ENCODE measurements around the gene PDS5B.
"Not testable (repeated sequence)": the region's sequence is repeated elsewhere in the genome, so short reads cannot be mapped to it uniquely, and the experiment has no call there.

Gene PDS5B

GRCh38 chr13:32726374-32727037 is 140.3 kb downstream of the PDS5B start:
- DNase-seq (ENCODE audit: low read depth), result peak; percentile 68
- no peak overlapping the region for H3K4me3 ChIP-seq (ENCODE audit: low read depth, low read length)
- no peak for TF ChIP-seq CTCF (conservative IDR thresholded peaks at IDR 0.05; ENCODE audit: low read depth, low read length)

GRCh38 chr13:32728327-32728726 is 142.1 kb downstream of the PDS5B start:
- TF ChIP-seq CTCF (conservative IDR thresholded peaks at IDR 0.05; ENCODE audit: low read depth, low read length), result no peak
- no peak overlapping the region for H3K4me3 ChIP-seq (ENCODE audit: low read depth, low read length)
- no peak for DNase-seq (ENCODE audit: low read depth)

GRCh38 chr13:32729097-32729496 is 142.8 kb downstream of the PDS5B start:
- H3K4me3 ChIP-seq (ENCODE audit: low read depth, low read length); DNase-seq (ENCODE audit: low read depth): not testable (repeated sequence)

GRCh38 chr13:32731074-32731473 is 144.8 kb downstream of the PDS5B start:
- H3K4me3 ChIP-seq (ENCODE audit: low read depth, low read length), result no peak overlapping the region
- TF ChIP-seq CTCF (conservative IDR thresholded peaks at IDR 0.05; ENCODE audit: low read depth, low read length), result no peak
- DNase-seq (ENCODE audit: low read depth), result no peak

DNA sequence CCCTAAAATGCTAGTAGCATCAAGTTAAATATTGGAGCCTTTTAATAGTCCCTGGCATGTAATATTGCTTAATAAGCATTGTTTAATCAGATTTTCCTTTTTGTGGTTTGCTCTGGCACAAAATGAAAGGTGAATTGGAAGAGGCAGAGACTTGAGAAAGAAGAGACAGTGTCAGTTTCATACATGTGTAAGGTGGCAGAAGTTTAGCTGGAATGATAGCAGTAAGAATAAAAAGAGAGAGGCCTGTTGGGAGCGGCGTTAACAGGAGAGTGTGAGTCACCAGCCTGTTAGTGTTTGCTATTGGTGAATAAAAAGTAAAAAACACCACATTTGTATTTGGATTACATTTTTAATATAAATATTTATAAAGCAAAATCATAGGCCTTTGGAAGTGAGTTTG is 145.3 kb downstream of the PDS5B start:
- TF ChIP-seq CTCF (conservative IDR thresholded peaks at IDR 0.05; ENCODE audit: low read depth, low read length), result no peak
- no peak overlapping the region for H3K4me3 ChIP-seq (ENCODE audit: low read depth, low read length)
- DNase-seq (ENCODE audit: low read depth), result peak; percentile 64

- no peak for DNase-seq (ENCODE audit: low read depth)
- no peak for TF ChIP-seq CTCF (conservative IDR thresholded peaks at IDR 0.05; ENCODE audit: low read depth, low read length)
- no peak overlapping the region for H3K4me3 ChIP-seq (ENCODE audit: low read depth, low read length)
Measured at GRCh38 chr13:32733690-32734089, 147.4 kb downstream of the PDS5B start.

GRCh38 chr13:32734511-32734910 is 148.3 kb downstream of the PDS5B start:
- DNase-seq (ENCODE audit: low read depth), result peak; percentile 73
- no peak overlapping the region for H3K4me3 ChIP-seq (ENCODE audit: low read depth, low read length)
- TF ChIP-seq CTCF (conservative IDR thresholded peaks at IDR 0.05; ENCODE audit: low read depth, low read length), result no peak
